ENCODE data around the gene BAHCC1. TPM values are rescaled to one million over a fixed set of nuclear protein-coding genes. Genes with fewer than 3 reads are reported as not detected.
A peak's percentile ranks its signal among the peaks of the same experiment; 100 is the strongest.

BAHCC1 gene
- total and polyA plus RNA-seq, 2 of the 4 experiments (the other 2 are of a cell fraction): 0.36 to 7.8 TPM

DNA sequence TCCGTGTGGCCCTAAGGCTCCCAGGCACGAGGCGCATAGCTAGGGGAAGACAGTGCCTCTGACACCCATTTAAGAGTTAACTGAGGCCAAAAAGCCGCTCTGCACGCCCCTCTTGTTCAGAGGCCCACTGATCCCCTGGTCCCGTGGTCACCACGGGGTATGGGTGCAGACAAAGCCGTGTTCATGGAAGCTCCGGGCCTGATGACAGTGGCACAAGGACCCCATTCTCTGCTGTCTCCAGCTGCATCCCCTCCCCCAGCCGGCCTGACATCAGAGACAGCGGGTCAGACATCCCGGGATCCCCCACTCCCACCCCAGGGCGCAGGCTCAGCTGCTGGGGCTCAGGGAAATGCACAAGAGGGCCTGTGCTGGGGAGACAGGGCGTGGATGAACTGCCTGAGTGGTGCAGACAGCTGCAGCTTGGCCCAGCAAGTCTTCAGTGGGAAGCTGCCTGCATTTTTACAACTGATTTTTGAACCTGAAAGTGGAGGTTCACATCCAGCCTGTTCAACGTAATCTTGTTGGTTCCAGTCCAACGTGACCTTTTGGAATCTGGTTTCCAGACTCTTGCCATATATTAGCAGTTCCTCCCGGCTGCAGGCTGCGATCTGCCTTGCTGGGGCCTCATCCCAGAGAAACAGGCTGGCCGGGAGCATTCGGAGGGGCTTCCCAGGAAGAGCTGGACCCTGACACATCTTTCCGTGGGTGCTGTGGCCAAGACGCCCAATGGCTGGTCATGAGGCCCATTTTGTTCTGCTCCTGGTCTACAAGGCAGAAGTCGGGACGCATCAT, 9.7 kb upstream of the BAHCC1 start:
- H3K4me2 ChIP-seq (ENCODE audit: low read depth, low read length): no peak overlapping the region
- ChIA-PET CTCF (interaction anchor here (0.8 to 0.9 kb wide), 2 partner anchors 25 to 100 kb away, joined by 3 to 8 read pairs; no protein-coding TSS in a partner anchor), POLR2A (ENCODE audit: unreplicated experiment) (interaction anchor here (0.5 kb wide), 1 partner anchor 12 kb away, joined by 3 read pairs; no protein-coding TSS in a partner anchor)
- H3K9me1 ChIP-seq (ENCODE audit: insufficient read depth, low read length): 0 out of 2 replicates have a peak, but pooled peaks cover 4% of the 10 kb centered on the region
- H2AK9ac ChIP-seq (replicated peaks; ENCODE audit: low read depth, low read length, poor library complexity): no peak overlapping the region
- H3K36me3 ChIP-seq (ENCODE audit: control insufficient read depth, insufficient read depth, low read length): no peaks in the 10 kb centered on the region
- no peak overlapping the region; the same call in 2 of the 3 replicates for H2BK15ac ChIP-seq (ENCODE audit: low read depth, low read length)
- no peak overlapping the region for H3K27ac ChIP-seq (ENCODE audit: insufficient read depth, low read length)
- H3K4me1 ChIP-seq (ENCODE audit: control insufficient read depth, insufficient read depth, low read length): peaks cover 9% of the 10 kb centered on the region; the same call in 1 of the 2 replicates
- no peak overlapping the region for H3K56ac ChIP-seq (ENCODE audit: extremely low read depth, insufficient read depth, low read length)
- 83% methylated on average over 12 of the region's 24 CpGs; no CpG with 5 or more reads in 1 of the 2 experiments for WGBS, 2 experiments (ENCODE audit: extremely low coverage in 2 of 2, insufficient read length in 1 of 2)
- H2AK5ac ChIP-seq (ENCODE audit: low read depth, low read length): peak overlapping the region; percentile 85
- no peak overlapping the region for H2BK20ac ChIP-seq (ENCODE audit: low read depth, low read length)
- dilution Hi-C loops (cut with HindIII; ENCODE audit: low sequenced_read_pairs, unreplicated experiment) (no loop called here), intact Hi-C loops (cut with micrococcal nuclease) (no loop called here), in situ Hi-C loops (cut with MboI; ENCODE audit: low sequenced_read_pairs) (no loop called here)
- no peak overlapping the region for H3K14ac ChIP-seq (replicated peaks; ENCODE audit: low read depth, low read length)
- no peak overlapping the region for H4K5ac ChIP-seq (ENCODE audit: low read depth, low read length)
- H3K79me1 ChIP-seq (ENCODE audit: low read depth in 1 of 2, low read length in 2 of 2): peaks cover 5 to 31% of the 10 kb centered on the region in 2 experiments; a peak in 2 of 4 replicates
- no peak overlapping the region for H2BK120ac ChIP-seq (ENCODE audit: low read depth, low read length)
- DNase-seq (no peak), ATAC-seq (ENCODE audit: low read depth) (no peak)
- H3K18ac ChIP-seq (ENCODE audit: low read depth, low read length): no peak overlapping the region
- H3K4me3 ChIP-seq (ENCODE audit: insufficient read depth, low read depth, low read length): no peak overlapping the region
- H2BK5ac ChIP-seq (ENCODE audit: low read depth, low read length, poor library complexity, severe bottlenecking): no peak overlapping the region
- no peak overlapping the region for H3K9ac ChIP-seq (ENCODE audit: low read depth, low read length)
- H3K9me3 ChIP-seq (ENCODE audit: control insufficient read depth, insufficient read depth, low read length): no peaks in the 10 kb centered on the region
- no peaks in the 10 kb centered on the region; the same call in 1 of the 2 replicates for H4K20me1 ChIP-seq (ENCODE audit: insufficient read depth, low read length)
- H4K8ac ChIP-seq (ENCODE audit: low read depth in 2 of 2, low read length in 2 of 2): no peak overlapping the region; a peak in 1 of 4 replicates
- H3K23ac ChIP-seq (ENCODE audit: low read depth, low read length): peak overlapping the region; percentile 59
- no peak overlapping the region for H4K91ac ChIP-seq (ENCODE audit: insufficient read depth, low read depth, low read length)
- BruUV-seq (replicated peaks): no TSS peak
- TF ChIP-seq, protein P1, sequence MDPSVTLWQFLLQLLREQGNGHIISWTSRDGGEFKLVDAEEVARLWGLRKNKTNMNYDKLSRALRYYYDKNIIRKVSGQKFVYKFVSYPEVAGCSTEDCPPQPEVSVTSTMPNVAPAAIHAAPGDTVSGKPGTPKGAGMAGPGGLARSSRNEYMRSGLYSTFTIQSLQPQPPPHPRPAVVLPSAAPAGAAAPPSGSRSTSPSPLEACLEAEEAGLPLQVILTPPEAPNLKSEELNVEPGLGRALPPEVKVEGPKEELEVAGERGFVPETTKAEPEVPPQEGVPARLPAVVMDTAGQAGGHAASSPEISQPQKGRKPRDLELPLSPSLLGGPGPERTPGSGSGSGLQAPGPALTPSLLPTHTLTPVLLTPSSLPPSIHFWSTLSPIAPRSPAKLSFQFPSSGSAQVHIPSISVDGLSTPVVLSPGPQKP (IDR thresholded peaks at IDR 0.05; ENCODE audit: borderline replicate concordance, low read depth, low read length): no peak
- no peak for TF ChIP-seq MXI1 (IDR thresholded peaks at IDR 0.05; ENCODE audit: borderline replicate concordance, low read depth, low read length)
- TF ChIP-seq, protein P2, sequence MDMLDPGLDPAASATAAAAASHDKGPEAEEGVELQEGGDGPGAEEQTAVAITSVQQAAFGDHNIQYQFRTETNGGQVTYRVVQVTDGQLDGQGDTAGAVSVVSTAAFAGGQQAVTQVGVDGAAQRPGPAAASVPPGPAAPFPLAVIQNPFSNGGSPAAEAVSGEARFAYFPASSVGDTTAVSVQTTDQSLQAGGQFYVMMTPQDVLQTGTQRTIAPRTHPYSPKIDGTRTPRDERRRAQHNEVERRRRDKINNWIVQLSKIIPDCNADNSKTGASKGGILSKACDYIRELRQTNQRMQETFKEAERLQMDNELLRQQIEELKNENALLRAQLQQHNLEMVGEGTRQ (IDR thresholded peaks at IDR 0.05; ENCODE audit: low read depth, low read length): no peak
- H3K4ac ChIP-seq (ENCODE audit: low read depth, low read length): no peak overlapping the region
- peaks cover 4% of the 10 kb centered on the region; the same call in 1 of the 2 replicates for H3K27me3 ChIP-seq (ENCODE audit: control insufficient read depth, insufficient read depth, low read length)
- peak overlapping the region; percentile 96 for H2AFZ ChIP-seq (replicated peaks; ENCODE audit: low read length, poor library complexity)
